ENCODE data around the gene JARID2. TPM values are rescaled to one million over a fixed set of nuclear protein-coding genes. Genes with fewer than 3 reads are reported as not detected.

JARID2 gene
- total RNA-seq, 4 donors from 2014 or later = 6.6 to 8.1 (median 7.5) TPM

DNA sequence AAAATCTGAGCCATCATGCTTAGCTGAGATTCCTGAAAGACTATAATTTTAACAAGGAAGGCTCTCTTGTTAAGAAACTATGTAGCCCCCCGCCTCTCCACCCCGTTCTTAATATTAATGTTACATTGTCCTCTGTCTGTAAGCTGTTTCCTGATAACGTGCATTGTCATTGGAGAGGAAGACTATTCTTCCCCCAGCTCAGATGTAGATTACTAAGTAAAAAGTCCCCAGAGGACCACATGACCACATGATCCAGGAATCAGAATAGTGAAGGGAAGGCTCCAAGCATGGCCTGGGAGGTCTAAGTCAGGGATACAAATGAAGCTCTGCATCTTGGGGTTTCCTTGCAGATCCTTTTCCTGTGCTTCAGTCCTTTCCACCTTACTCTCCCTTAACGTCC lies 106.4 kb downstream of the JARID2 start:
- Histone ChIP-seq H3K36me3 (no peaks in the 10 kb centered on the region), H3K9me3 (no peaks in the 10 kb centered on the region), H3K4me3 (replicated peaks in 1 of 3) (no peak overlapping the region), H3K4me1 (peaks cover 7 to 26% of the 10 kb centered on the region in 2 donors), H3K27me3 (no peaks in the 10 kb centered on the region), H3K27ac (no peak overlapping the region)
- WGBS, 2 donors = 67 to 78% methylated on average over 4 of the region's 4 CpGs
- DNase-seq = no peak
- intact Hi-C loops (cut with DNase I) = no loop called here
- no peak for TF ChIP-seq POLR2A (IDR thresholded peaks at IDR 0.05)
- TF ChIP-seq, protein P1, sequence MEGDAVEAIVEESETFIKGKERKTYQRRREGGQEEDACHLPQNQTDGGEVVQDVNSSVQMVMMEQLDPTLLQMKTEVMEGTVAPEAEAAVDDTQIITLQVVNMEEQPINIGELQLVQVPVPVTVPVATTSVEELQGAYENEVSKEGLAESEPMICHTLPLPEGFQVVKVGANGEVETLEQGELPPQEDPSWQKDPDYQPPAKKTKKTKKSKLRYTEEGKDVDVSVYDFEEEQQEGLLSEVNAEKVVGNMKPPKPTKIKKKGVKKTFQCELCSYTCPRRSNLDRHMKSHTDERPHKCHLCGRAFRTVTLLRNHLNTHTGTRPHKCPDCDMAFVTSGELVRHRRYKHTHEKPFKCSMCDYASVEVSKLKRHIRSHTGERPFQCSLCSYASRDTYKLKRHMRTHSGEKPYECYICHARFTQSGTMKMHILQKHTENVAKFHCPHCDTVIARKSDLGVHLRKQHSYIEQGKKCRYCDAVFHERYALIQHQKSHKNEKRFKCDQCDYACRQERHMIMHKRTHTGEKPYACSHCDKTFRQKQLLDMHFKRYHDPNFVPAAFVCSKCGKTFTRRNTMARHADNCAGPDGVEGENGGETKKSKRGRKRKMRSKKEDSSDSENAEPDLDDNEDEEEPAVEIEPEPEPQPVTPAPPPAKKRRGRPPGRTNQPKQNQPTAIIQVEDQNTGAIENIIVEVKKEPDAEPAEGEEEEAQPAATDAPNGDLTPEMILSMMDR (IDR thresholded peaks at IDR 0.05) = no peak

DNA sequence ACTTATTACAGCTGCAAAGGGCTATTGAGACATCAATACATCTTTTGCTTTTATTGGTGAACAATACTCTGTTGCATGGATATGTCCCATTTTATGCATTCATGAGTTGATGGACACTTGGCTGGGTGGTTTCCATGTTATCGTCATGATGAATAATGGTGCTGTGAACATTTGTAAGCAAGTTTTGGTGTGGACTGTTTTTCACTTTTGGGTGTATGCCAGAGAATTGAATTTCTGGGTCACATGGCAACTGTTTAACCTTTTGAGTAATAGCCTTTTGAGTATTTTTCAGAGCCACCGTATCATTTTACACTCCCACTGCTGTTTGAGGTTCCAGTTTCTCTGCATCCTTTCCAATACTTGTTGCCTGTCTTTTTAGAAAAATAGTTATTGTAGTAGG lies 107.0 kb downstream of the JARID2 start:
- DNase-seq = no peak
- H3K4me1 ChIP-seq = peaks cover 7 to 26% of the 10 kb centered on the region in 2 donors
- H3K9me3 ChIP-seq = no peaks in the 10 kb centered on the region
- no peaks in the 10 kb centered on the region for H3K27me3 ChIP-seq
- 59 to 75% methylated on average over 2 of the region's 2 CpGs for WGBS, 2 donors
- no peaks in the 10 kb centered on the region for H3K36me3 ChIP-seq
- TF ChIP-seq, protein P1 (IDR thresholded peaks at IDR 0.05) = no peak
- TF ChIP-seq POLR2A (IDR thresholded peaks at IDR 0.05) = no peak
- H3K27ac ChIP-seq = no peak overlapping the region
- H3K4me3 ChIP-seq (replicated peaks in 1 of 3) = no peak overlapping the region
- intact Hi-C loops (cut with DNase I) = no loop called here

DNA sequence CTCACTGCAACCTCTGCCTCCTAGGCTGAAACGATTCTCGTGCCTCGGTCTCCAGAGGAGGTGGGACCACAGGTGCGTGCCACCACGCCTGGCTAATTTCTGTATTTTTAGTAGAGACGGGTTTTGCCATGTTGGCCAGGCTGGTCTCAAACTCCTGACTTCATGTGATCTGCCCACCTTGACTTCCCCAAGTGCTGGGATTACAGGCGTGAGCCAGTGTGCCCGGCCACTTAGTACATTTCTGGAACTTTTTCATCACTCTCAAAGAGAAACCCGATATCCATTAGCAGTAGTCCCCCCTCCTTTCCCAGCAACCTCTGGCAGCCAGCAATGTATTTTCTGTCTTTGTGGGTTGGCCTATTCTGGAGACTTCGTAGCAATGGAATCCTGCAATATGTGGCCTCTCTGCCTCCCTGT lies 109.8 kb downstream of the JARID2 start:
- H3K27me3 ChIP-seq = no peaks in the 10 kb centered on the region
- intact Hi-C loops (cut with DNase I) = no loop called here
- no peak for DNase-seq
- H3K36me3 ChIP-seq = no peaks in the 10 kb centered on the region
- H3K27ac ChIP-seq = no peak overlapping the region
- TF ChIP-seq, protein P1 (IDR thresholded peaks at IDR 0.05) = no peak
- no peak for TF ChIP-seq POLR2A (IDR thresholded peaks at IDR 0.05)
- no peak overlapping the region for H3K4me3 ChIP-seq (replicated peaks in 1 of 3)
- H3K4me1 ChIP-seq = peaks cover 7 to 39% of the 10 kb centered on the region in 2 donors
- no peaks in the 10 kb centered on the region for H3K9me3 ChIP-seq
- WGBS, 2 donors = 82 to 83% methylated on average over 10 of the region's 10 CpGs

DNA sequence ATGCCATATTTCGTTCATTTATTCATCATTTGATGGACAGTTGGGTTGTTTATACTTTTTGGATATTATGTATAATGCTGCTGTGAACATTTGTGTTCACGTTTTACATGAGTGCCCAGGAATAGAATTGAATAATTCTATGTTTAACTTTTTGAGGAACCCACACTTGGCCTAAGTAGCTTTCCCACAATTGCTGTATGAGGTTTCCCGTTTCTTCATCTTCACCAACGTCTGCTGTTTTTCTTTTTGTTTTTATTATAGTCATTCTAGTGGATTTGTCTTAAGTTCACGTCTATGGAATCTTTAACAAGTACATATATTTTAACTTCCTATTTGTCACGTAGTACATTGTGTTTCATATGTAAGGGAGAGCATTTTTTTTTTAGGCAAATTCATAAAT lies 110.3 kb downstream of the JARID2 start:
- Histone ChIP-seq H3K4me1 (peaks cover 7 to 39% of the 10 kb centered on the region in 2 donors), H3K27ac (no peak overlapping the region), H3K4me3 (replicated peaks in 1 of 3) (no peak overlapping the region), H3K36me3 (no peaks in the 10 kb centered on the region), H3K27me3 (no peaks in the 10 kb centered on the region), H3K9me3 (no peaks in the 10 kb centered on the region)
- intact Hi-C loops (cut with DNase I) = no loop called here
- TF ChIP-seq, protein P1 (IDR thresholded peaks at IDR 0.05) = no peak
- TF ChIP-seq POLR2A (IDR thresholded peaks at IDR 0.05) = no peak
- WGBS, 2 donors = 93 to 94% methylated on average over 6 of the region's 6 CpGs
- DNase-seq = no peak

DNA sequence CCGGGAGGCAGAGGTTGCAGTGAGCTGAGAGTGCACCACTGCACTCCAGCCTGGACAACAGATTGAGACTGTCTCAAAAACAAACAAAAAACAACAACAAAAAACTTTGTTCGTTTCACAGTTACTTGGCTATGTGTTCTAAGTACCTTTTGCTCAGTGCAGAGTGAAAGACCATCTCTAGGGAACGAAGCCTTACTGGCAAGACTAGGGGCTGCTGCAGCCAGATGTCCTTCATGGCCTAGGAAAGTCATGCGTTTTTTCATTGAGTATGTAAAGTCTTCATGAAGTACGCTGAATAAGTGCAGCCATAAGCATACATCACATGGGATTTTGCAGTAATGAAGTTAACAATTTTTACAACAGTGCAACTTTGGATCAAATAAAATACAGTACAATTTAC lies 111.1 kb downstream of the JARID2 start:
- intact Hi-C loops (cut with DNase I) = no loop called here
- H3K36me3 ChIP-seq = no peaks in the 10 kb centered on the region
- WGBS, 2 donors = 81 to 88% methylated on average over 5 of the region's 5 CpGs
- H3K27ac ChIP-seq = no peak overlapping the region
- no peaks in the 10 kb centered on the region for H3K27me3 ChIP-seq
- no peak for DNase-seq
- H3K4me1 ChIP-seq = peaks cover 7 to 32% of the 10 kb centered on the region in 2 donors
- no peaks in the 10 kb centered on the region for H3K9me3 ChIP-seq
- H3K4me3 ChIP-seq (replicated peaks in 1 of 3) = no peak overlapping the region
- TF ChIP-seq, protein P1 (IDR thresholded peaks at IDR 0.05) = no peak
- no peak for TF ChIP-seq POLR2A (IDR thresholded peaks at IDR 0.05)

All from thyroid gland (tissue), 4 donors.